K562 (cell line): ENCODE measurements around the gene CLSTN1. TPM values are rescaled to one million over a fixed set of nuclear protein-coding genes. Genes with fewer than 3 reads are reported as not detected.

ENCODE experiments used
- ATAC-seq: fragments of 200-7000 bp; cut with Tn5 transposase; 3 replicates; pipeline ENCODE4 v1.9.1; 2020; ENCODE audit warnings: moderate library complexity
- BruUV-seq: library from RNA; stranded (reverse); fragments of 400-500 nt; replicated peaks from 2 replicates; lab custom pipeline; 2021; lab: Mats Ljungman, UMichigan
- CTCF ChIA-PET: fragments of 300-600 bp; formaldehyde crosslinking; extraction: SDS; loops from one replicate; lab custom pipeline; 2021; ENCODE audit warnings: low intra/inter-chr PET ratio; lab: Yijun Ruan, JAX
- POLR2A ChIA-PET: fragments of 300-600, 350-650 bp; sonication (Branson Sonifier 250); formaldehyde crosslinking; extraction: SDS; loops from one replicate; lab custom pipeline; 2021; ENCODE audit warnings: antibody characterized with exemption, inconsistent platforms; lab: Yijun Ruan, JAX
- DNase-seq, 4 experiments: peaks; one replicate each; pipeline versions ENCODE4 v3.0.0 to v3.0.0-alpha.2; 2011 to 2018; ENCODE audit warnings: low spot score in 3 of 4, mixed read lengths in 3 of 4; ENCODE audit errors: extremely low read depth in 1 of 4
- FAIRE-seq: peaks from 2 replicates; lab custom pipeline; 2011; peaks lifted over from hg19 to GRCh38; lab: Jason Lieb, UNC
- H2AFZ ChIP-seq: 2 replicates; pipeline ENCODE4 v1.6.0; 2011; ENCODE audit warnings: low read depth, low read length, control low read depth, inconsistent platforms
- H3K27ac ChIP-seq: fragments of 200-600 bp; 3 replicates; pipeline ENCODE4 v1.8.0; 2011; ENCODE audit warnings: low read depth, mild to moderate bottlenecking, control low read depth, inconsistent platforms, low read length, moderate library complexity, mixed read lengths; ENCODE audit errors: extremely low read depth
- H3K27me3 ChIP-seq, 2 experiments: fragments of 300-600 bp in 1 of 2; 2 replicates in 1 of 2; 3 replicates in 1 of 2; pipeline versions ENCODE4 v1.6.0 to v1.8.0; 2011; ENCODE audit warnings: inconsistent platforms in 2 of 2, low read length in 2 of 2, mild to moderate bottlenecking in 1 of 2, mixed read lengths in 1 of 2, moderate library complexity in 1 of 2; ENCODE audit not compliant: control insufficient read depth in 2 of 2, insufficient read depth in 2 of 2
- H3K36me3 ChIP-seq: fragments of 300-600 bp; 3 replicates; pipeline ENCODE4 v1.8.0; 2011; ENCODE audit warnings: mild to moderate bottlenecking, low read length, inconsistent platforms; ENCODE audit not compliant: control insufficient read depth, insufficient read depth
- H3K4me1 ChIP-seq, 2 experiments: fragments of 200-600 bp in 1 of 2; replicated peaks in 1 of 2; 2 replicates in 1 of 2; 3 replicates in 1 of 2; pipeline versions ENCODE4 v1.5.1 to v1.8.0; 2011; ENCODE audit warnings: inconsistent platforms in 2 of 2, low read length in 2 of 2, mild to moderate bottlenecking in 1 of 2, mixed read lengths in 1 of 2, moderate library complexity in 1 of 2; ENCODE audit not compliant: control insufficient read depth in 2 of 2, insufficient read depth in 2 of 2
- H3K4me2 ChIP-seq: 2 replicates; pipeline ENCODE4 v1.6.1; 2011; ENCODE audit warnings: low read length, control low read depth, inconsistent platforms, mixed read lengths; ENCODE audit not compliant: insufficient read depth
- H3K4me3 ChIP-seq: fragments of 200-600 bp; sonication (generic), shearing (Covaris generic); 2 replicates; pipeline ENCODE4 v1.5.1; 2016; ENCODE audit warnings: control low read depth, inconsistent platforms
- H3K79me2 ChIP-seq: fragments of 200-600 bp; 3 replicates; pipeline ENCODE4 v1.8.0; 2011; ENCODE audit warnings: low read length, inconsistent platforms; ENCODE audit not compliant: control insufficient read depth, insufficient read depth
- H3K9ac ChIP-seq, 2 experiments: 2 replicates each; pipeline versions ENCODE4 v1.6.0 to v1.6.1; 2011; ENCODE audit warnings: low read depth in 2 of 2, low read length in 2 of 2, control low read depth in 1 of 2, inconsistent platforms in 1 of 2, mild to moderate bottlenecking in 1 of 2, mixed read lengths in 1 of 2; ENCODE audit not compliant: insufficient read depth in 1 of 2
- H3K9me1 ChIP-seq: one replicate; pipeline ENCODE4 v1.6.0; 2011; ENCODE audit warnings: inconsistent platforms, mild to moderate bottlenecking, low read length, moderate library complexity; ENCODE audit not compliant: control insufficient read depth, insufficient read depth
- H3K9me3 ChIP-seq: replicated peaks from 2 replicates; pipeline ENCODE4 v1.5.1; 2011; ENCODE audit warnings: low read depth, low read length, inconsistent platforms; ENCODE audit not compliant: control insufficient read depth, insufficient read depth
- H4K20me1 ChIP-seq: replicated peaks from 2 replicates; pipeline ENCODE4 v1.6.1; 2011; ENCODE audit warnings: low read length, inconsistent platforms, mixed read lengths; ENCODE audit not compliant: control insufficient read depth, insufficient read depth
- ETV5 ChIP-seq: sonication (generic); formaldehyde crosslinking; IDR thresholded peaks from 2 replicates; pipeline ENCODE4 v1.4.0; 2020; ENCODE audit warnings: low read depth, mild to moderate bottlenecking, missing genetic modification reagents
- FOXM1 ChIP-seq, 2 experiments: fragments of 450-650 bp in 1 of 2; sonication (generic) in 1 of 2; formaldehyde crosslinking in 1 of 2; IDR thresholded peaks; 2 replicates each; pipeline versions ENCODE4 v1.6.1 to v1.9.0; 2017 to 2022; ENCODE audit warnings: low read depth in 2 of 2, mild to moderate bottlenecking in 2 of 2, missing genetic modification reagents in 1 of 2, moderate library complexity in 1 of 2
- MED1 ChIP-seq: sonication (generic); formaldehyde crosslinking; IDR thresholded peaks from 2 replicates; pipeline ENCODE4 v1.8.1; 2023; ENCODE audit warnings: missing genetic modification reagents, borderline replicate concordance
- MYBL2 ChIP-seq, 2 experiments: fragments of 450-650 bp in 1 of 2; sonication (generic) in 1 of 2; formaldehyde crosslinking in 1 of 2; IDR thresholded peaks; 2 replicates each; pipeline versions ENCODE4 v1.6.1 to v1.8.1; 2017 to 2022; ENCODE audit warnings: borderline replicate concordance in 1 of 2, inconsistent platforms in 1 of 2, low read depth in 1 of 2, mild to moderate bottlenecking in 1 of 2, missing genetic modification reagents in 1 of 2, moderate library complexity in 1 of 2
- NFIC ChIP-seq: fragments of 450-650 bp; IDR thresholded peaks from 2 replicates; pipeline ENCODE4 v1.6.1; 2017; ENCODE audit warnings: mild to moderate bottlenecking, inconsistent platforms
- NFYB ChIP-seq: IDR thresholded peaks from 2 replicates; pipeline ENCODE4 v1.6.1; 2011; ENCODE audit warnings: mild to moderate bottlenecking, moderate library complexity; ENCODE audit not compliant: insufficient read length; ENCODE audit errors: extremely low read depth
- PTTG1 ChIP-seq: fragments of 450-650 bp; IDR thresholded peaks from 2 replicates; pipeline ENCODE4 v1.6.1; 2016; ENCODE audit warnings: low read depth, mild to moderate bottlenecking, missing genetic modification characterization, missing compliant biosample characterization
- RBM25 ChIP-seq: fragments of 200-400 bp; formaldehyde crosslinking; IDR thresholded peaks from 2 replicates; pipeline ENCODE4 v1.6.1; 2018; ENCODE audit warnings: low read length, low read depth, moderate library complexity; ENCODE audit not compliant: severe bottlenecking
- TEAD1 ChIP-seq, 2 experiments: fragments of 450-650 bp in 1 of 2; sonication (generic) in 1 of 2; formaldehyde crosslinking; IDR thresholded peaks; 2 replicates each; pipeline versions ENCODE4 v1.4.0 to v1.8.0; 2020 to 2022; ENCODE audit warnings: mild to moderate bottlenecking in 2 of 2, missing genetic modification reagents in 1 of 2
- ZKSCAN1 ChIP-seq: fragments of 150-350 bp; IDR thresholded peaks from 2 replicates; pipeline ENCODE4 v1.6.1; 2016; ENCODE audit warnings: low read depth, low read length
- ZNF143 ChIP-seq: sonication (generic); formaldehyde crosslinking; IDR thresholded peaks from 2 replicates; pipeline ENCODE4 v1.9.0; 2022; ENCODE audit warnings: mild to moderate bottlenecking, missing genetic modification reagents
- ZNF277 ChIP-seq: fragments of 250-450 bp; sonication (Bioruptor Pico); IDR thresholded peaks from 2 replicates; pipeline ENCODE4 v1.8.0; 2022; ENCODE audit warnings: inconsistent platforms, mild to moderate bottlenecking, moderate library complexity, borderline replicate concordance
- ZNF384 ChIP-seq: IDR thresholded peaks from 2 replicates; pipeline ENCODE4 v1.6.1; 2012; ENCODE audit warnings: low read depth, low read length, improper control_type of control experiment
- WGBS: fragments of 100-300 bp; shearing (Covaris generic); methylation state at CpG from one replicate; pipeline ENCODE4 v1.1.6; 2016; ENCODE audit warnings: low coverage, mixed read lengths; ENCODE audit not compliant: insufficient coverage; ENCODE audit errors: missing lambda C conversion rate; 5-methylcytosine and 5-hydroxymethylcytosine counted together
- in situ Hi-C: fragments of 300-500 bp; cut with MboI; formaldehyde crosslinking; loops from 4 replicates; pipeline ENCODE4 v1.15.0; 2018; ENCODE audit warnings: inconsistent platforms, mixed read lengths
- intact Hi-C: fragments of 100-400 bp; cut with micrococcal nuclease; formaldehyde crosslinking; loops from 2 replicates; pipeline ENCODE4 v1.14.2; 2022
- polyA plus RNA-seq, 8 experiments: library from polyadenylated mRNA; depleted of rRNA in 4 of 8; stranded (reverse) in 5 of 8; unstranded in 3 of 8; fragments of >200 nt; fragmentation: Nextera tagmentation in 2 of 8; fragmentation: Illumina TruSeq in 1 of 8; extraction: Ambion mirVana in 2 of 8; extraction: Trizol in 1 of 8; gene quantifications; 2 replicates each; pipeline versions ENCODE4 v1.2.1 to v1.2.3, GENCODE V29; 2011 to 2014; ENCODE audit warnings: inconsistent platforms in 1 of 8, missing spikeins in 1 of 8
- total RNA-seq, 7 experiments: library from RNA; depleted of rRNA in 6 of 7; stranded (reverse); fragments of >200 nt in 6 of 7; fragmentation: Illumina TruSeq in 2 of 7; extraction: Trizol in 2 of 7; gene quantifications; 2 replicates each; pipeline versions ENCODE4 v1.2.1 to v1.2.3, GENCODE V29; 2011 to 2021; ENCODE audit warnings: low replicate concordance in 1 of 7
- TF ChIP-seq, protein P1 (sequence below): sonication (generic); formaldehyde crosslinking; IDR thresholded peaks from 2 replicates; pipeline ENCODE4 v1.8.1; 2023; ENCODE audit warnings: mild to moderate bottlenecking, missing genetic modification reagents
- TF ChIP-seq, protein P2 (sequence below), 2 experiments: IDR thresholded peaks; 2 replicates each; pipeline ENCODE4 v1.6.1; 2011; ENCODE audit warnings: borderline replicate concordance in 1 of 2, control low read depth in 1 of 2, low read depth in 1 of 2, low read length in 1 of 2, mild to moderate bottlenecking in 1 of 2, mixed read lengths in 1 of 2, moderate library complexity in 1 of 2; ENCODE audit not compliant: insufficient read depth in 1 of 2, insufficient read length in 1 of 2, poor library complexity in 1 of 2, severe bottlenecking in 1 of 2; ENCODE audit errors: extremely low read depth in 1 of 2

CLSTN1 gene
- total and polyA plus RNA-seq, 9 of the 15 experiments (the other 6 are each of a cell fraction or from before 2014, with no cell fraction given): 1.1 to 32.5 (median 13.3) TPM

DNA sequence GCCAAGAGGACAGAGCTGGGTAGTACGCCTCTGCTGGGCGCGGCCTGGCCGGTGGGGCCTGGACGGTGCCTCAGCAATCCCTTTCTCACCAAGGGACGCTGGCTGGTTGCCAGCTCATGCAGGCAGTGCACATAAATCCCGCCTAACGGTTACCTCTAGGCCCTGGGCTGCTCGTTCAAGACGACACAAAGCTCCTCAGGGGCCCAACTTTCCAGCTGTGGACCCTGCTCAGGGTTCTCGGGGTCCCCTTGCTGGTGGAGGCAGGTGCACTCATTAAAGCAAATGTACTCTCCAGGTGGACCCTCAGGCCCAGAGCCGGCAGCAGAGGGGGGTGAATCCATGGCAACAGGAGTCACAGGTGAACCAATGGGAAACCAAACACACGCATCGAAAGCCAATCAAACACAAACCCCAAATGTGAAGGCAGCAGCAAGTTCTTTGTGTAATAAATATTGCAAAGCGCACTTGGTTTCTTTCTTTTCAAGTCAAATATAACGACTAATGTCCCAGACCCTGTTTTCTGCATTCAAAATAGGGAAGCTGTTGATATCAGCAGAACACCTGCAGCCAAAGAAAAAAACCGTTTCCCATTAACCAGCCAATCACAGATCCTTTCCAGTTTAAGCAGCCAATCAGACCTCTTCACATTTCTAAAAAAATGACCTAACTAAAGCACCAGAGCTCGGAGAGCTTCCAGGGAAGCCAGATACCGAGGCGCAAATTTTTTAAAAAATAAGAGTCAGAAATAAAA, 26.1 kb upstream of the CLSTN1 start:
- Histone ChIP-seq H3K27me3 (no peaks in the 10 kb centered on the region), H3K79me2 (no peaks in the 10 kb centered on the region), H3K36me3 (no peaks in the 10 kb centered on the region), H3K9ac (peak overlapping the region in 1 of 2 experiments; percentile 57; a peak in 1 of 4 replicates), H3K9me3 (peaks cover 3% of the 10 kb centered on the region; the same call in 1 of the 2 replicates), H2AFZ (no peak overlapping the region), H3K9me1 (no peaks in the 10 kb centered on the region), H3K4me2 (no peak overlapping the region), H3K27ac (no peak overlapping the region), H3K4me1 (peaks cover 10 to 40% of the 10 kb centered on the region in 2 experiments; a peak in 4 of 5 replicates), H3K4me3 (no peak overlapping the region), H4K20me1 (no peaks in the 10 kb centered on the region)
- ATAC-seq (peak; percentile 57), DNase-seq (peak; percentile 42 to 75 (median 54)), FAIRE-seq (no peak)
- intact Hi-C loops (no loop called here), in situ Hi-C loops (no loop called here)
- 45% methylated on average over 20 of the region's 20 CpGs for WGBS
- POLR2A ChIA-PET: interaction anchor here (0.5 to 1.3 kb wide), 5 partner anchors 10 to 1424 kb away, joined by 3 to 5 read pairs (median 3); no protein-coding TSS in a partner anchor
- BruUV-seq: TSS peak; percentile 46
- CTCF ChIA-PET: no interaction called here
- TF ChIP-seq NFYB (peak; percentile 48), ZNF143 (CRISPR knock-in tag) (0 out of 2 replicates have a peak, but pooled peaks have one; percentile 9), ZKSCAN1 (no peak), NFIC (peak; percentile 91), ZNF277 (CRISPR knock-in tag) (no peak), TEAD1 (CRISPR knock-in tag; IDR thresholded peaks at IDR 0.05) (0 out of 4 replicates have a peak, but pooled peaks of 1 of the 2 experiments have one; percentile 25), PTTG1 (no peak), RBM25 (peak; percentile 56), MED1 (CRISPR knock-in tag) (no peak), MYBL2 (IDR thresholded peaks at IDR 0.05; ENCODE audit: low read depth) (peak; percentile 65; the same call in 1 of the 2 replicates), MYBL2 (CRISPR knock-in tag; IDR thresholded peaks at IDR 0.05; ENCODE audit: borderline replicate concordance) (no peak), FOXM1 (IDR thresholded peaks at IDR 0.05; ENCODE audit: low read depth) (peak; percentile 70; the same call in 1 of the 2 replicates), FOXM1 (CRISPR knock-in tag; IDR thresholded peaks at IDR 0.05; ENCODE audit: low read depth) (no peak), ZNF384 (peak; percentile 91), ETV5 (no peak)
- TF ChIP-seq, protein P1, sequence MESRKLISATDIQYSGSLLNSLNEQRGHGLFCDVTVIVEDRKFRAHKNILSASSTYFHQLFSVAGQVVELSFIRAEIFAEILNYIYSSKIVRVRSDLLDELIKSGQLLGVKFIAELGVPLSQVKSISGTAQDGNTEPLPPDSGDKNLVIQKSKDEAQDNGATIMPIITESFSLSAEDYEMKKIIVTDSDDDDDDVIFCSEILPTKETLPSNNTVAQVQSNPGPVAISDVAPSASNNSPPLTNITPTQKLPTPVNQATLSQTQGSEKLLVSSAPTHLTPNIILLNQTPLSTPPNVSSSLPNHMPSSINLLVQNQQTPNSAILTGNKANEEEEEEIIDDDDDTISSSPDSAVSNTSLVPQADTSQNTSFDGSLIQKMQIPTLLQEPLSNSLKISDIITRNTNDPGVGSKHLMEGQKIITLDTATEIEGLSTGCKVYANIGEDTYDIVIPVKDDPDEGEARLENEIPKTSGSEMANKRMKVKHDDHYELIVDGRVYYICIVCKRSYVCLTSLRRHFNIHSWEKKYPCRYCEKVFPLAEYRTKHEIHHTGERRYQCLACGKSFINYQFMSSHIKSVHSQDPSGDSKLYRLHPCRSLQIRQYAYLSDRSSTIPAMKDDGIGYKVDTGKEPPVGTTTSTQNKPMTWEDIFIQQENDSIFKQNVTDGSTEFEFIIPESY (CRISPR knock-in tag): peak; percentile 94
- TF ChIP-seq, protein P2, sequence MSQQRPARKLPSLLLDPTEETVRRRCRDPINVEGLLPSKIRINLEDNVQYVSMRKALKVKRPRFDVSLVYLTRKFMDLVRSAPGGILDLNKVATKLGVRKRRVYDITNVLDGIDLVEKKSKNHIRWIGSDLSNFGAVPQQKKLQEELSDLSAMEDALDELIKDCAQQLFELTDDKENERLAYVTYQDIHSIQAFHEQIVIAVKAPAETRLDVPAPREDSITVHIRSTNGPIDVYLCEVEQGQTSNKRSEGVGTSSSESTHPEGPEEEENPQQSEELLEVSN (IDR thresholded peaks at IDR 0.05; ENCODE audit: borderline replicate concordance in 1 of 2, extremely low read depth in 1 of 2, insufficient read depth in 1 of 2, insufficient read length in 1 of 2, low read depth in 1 of 2, low read length in 1 of 2, poor library complexity in 1 of 2, severe bottlenecking in 1 of 2): peak in 1 of 2 experiments; percentile 54
